ENCODE results near the gene CLASP1.

- TF ChIP-seq CTCF (IDR thresholded peaks at IDR 0.05) (no peak), POLR2A (IDR thresholded peaks at IDR 0.05) (no peak), POLR2AphosphoS5 (IDR thresholded peaks at IDR 0.05; ENCODE audit: insufficient read depth in 1 of 2, low read depth in 1 of 2) (no peak)
Observed at GRCh38 chr2:121635371-121635770, 13.9 kb downstream of the CLASP1 start.

All from vagina (tissue), 2 donors.